Kidney (tissue), 14 donors: Measurements from ENCODE around the gene TSPAN31. TPM values are rescaled to one million over a fixed set of nuclear protein-coding genes. Genes with fewer than 3 reads are reported as not detected.

Experiments
- DNase-seq, 5 donors: peaks; one replicate each; pipeline ENCODE4 v3.0.0-alpha.2; 2013 to 2020
- FAIRE-seq: peaks from 2 replicates; lab custom pipeline; 2012; peaks lifted over from hg19 to GRCh38; lab: Jason Lieb, UNC
- H3K27ac ChIP-seq, 2 donors: one replicate each; pipeline ENCODE4 v1.7.0; 2013; ENCODE audit warnings: low read depth in 2 of 2, low read length in 2 of 2, inconsistent platforms in 1 of 2
- H3K27me3 ChIP-seq: one replicate; pipeline ENCODE4 v1.7.1; 2013; ENCODE audit warnings: low read length, inconsistent platforms; ENCODE audit not compliant: control insufficient read depth, insufficient read depth
- H3K36me3 ChIP-seq, 3 donors: one replicate each; pipeline versions ENCODE4 v1.7.0 to v1.7.1; 2013; ENCODE audit warnings: low read length in 3 of 3, control low read depth in 1 of 3, inconsistent platforms in 1 of 3; ENCODE audit not compliant: insufficient read depth in 3 of 3, control insufficient read depth in 2 of 3
- H3K4me1 ChIP-seq, 3 donors: one replicate each; pipeline versions ENCODE4 v1.7.0 to v1.7.1; 2013; ENCODE audit warnings: low read length in 3 of 3, inconsistent platforms in 1 of 3, low read depth in 1 of 3; ENCODE audit not compliant: control insufficient read depth in 2 of 3, insufficient read depth in 2 of 3
- H3K4me3 ChIP-seq, 3 donors: one replicate each; pipeline versions ENCODE4 v1.7.0 to v1.8.1; 2013; ENCODE audit warnings: low read length in 3 of 3, control low read depth in 1 of 3, inconsistent platforms in 1 of 3
- H3K9ac ChIP-seq, 3 donors: one replicate each; pipeline versions ENCODE4 v1.7.0 to v1.7.1; 2013; ENCODE audit warnings: low read length in 3 of 3, control low read depth in 1 of 3, inconsistent platforms in 1 of 3
- H3K9me3 ChIP-seq, 3 donors: one replicate each; pipeline versions ENCODE4 v1.7.0 to v1.7.1; 2013; ENCODE audit warnings: low read length in 3 of 3, control low read depth in 1 of 3, inconsistent platforms in 1 of 3; ENCODE audit not compliant: control insufficient read depth in 2 of 3, insufficient read depth in 1 of 3
- CTCF ChIP-seq: IDR thresholded peaks from 3 replicates; pipeline ENCODE4 v1.5.1; 2012; ENCODE audit warnings: mild to moderate bottlenecking, moderate library complexity, borderline replicate concordance; ENCODE audit not compliant: insufficient read depth; ENCODE audit errors: extremely low read depth
- intact Hi-C: fragments of 100-400 bp; cut with DNase I; formaldehyde crosslinking; loops from one replicate; pipeline ENCODE4 v1.11.1; 2022
- polyA plus RNA-seq: library from polyadenylated mRNA; stranded (reverse); fragments of 350-450 nt; fragmentation: Illumina TruSeq; extraction: RNeasy Lipid Tissue Mini Kit (QIAGEN cat#74804); gene quantifications from one replicate; pipeline ENCODE4 v1.2.3, GENCODE V29; 2014; ENCODE audit warnings: low read depth, low replicate concordance; ENCODE audit not compliant: insufficient read depth
- total RNA-seq: library from RNA; stranded (reverse); fragmentation: NEBNext Ultra II Directional; extraction: Animal tissue kit (Norgen Biotek cat#: 25700); gene quantifications from one replicate; pipeline ENCODE4 v1.2.1, GENCODE V29; 2021
- donor health status: control.
- donor health status: control.
- donor health status: control.
- donor health status: control.
- donor health status: control.
- donor health status: DM: yes; HTN: yes; CAD: no.
- donor health status: Normal renal cell carcinoma (clear cell type).

TSPAN31 gene
- total and polyA plus RNA-seq, 2 donors from 2014 or later = 53.3 to 60.1 TPM

- peaks cover 4 to 5% (median 4%) of the 10 kb centered on the region in 3 donors for H3K36me3 ChIP-seq
- H3K9ac ChIP-seq = no peak overlapping the region
- H3K4me3 ChIP-seq = no peak overlapping the region
- H3K27me3 ChIP-seq = peaks cover 15% of the 10 kb centered on the region
- FAIRE-seq = no peak
- peak in 2 of 5 donors; percentile 42 to 63 for DNase-seq
- no peak overlapping the region for H3K27ac ChIP-seq
- peaks cover 0 to 14% (median 10%) of the 10 kb centered on the region in 3 donors for H3K4me1 ChIP-seq
- intact Hi-C loops = no loop called here
- TF ChIP-seq CTCF = no peak
- no peaks in the 10 kb centered on the region for H3K9me3 ChIP-seq
These were observed 15.6 kb downstream of the TSPAN31 start for GRCh38 chr12:57760347-57760982.

DNA sequence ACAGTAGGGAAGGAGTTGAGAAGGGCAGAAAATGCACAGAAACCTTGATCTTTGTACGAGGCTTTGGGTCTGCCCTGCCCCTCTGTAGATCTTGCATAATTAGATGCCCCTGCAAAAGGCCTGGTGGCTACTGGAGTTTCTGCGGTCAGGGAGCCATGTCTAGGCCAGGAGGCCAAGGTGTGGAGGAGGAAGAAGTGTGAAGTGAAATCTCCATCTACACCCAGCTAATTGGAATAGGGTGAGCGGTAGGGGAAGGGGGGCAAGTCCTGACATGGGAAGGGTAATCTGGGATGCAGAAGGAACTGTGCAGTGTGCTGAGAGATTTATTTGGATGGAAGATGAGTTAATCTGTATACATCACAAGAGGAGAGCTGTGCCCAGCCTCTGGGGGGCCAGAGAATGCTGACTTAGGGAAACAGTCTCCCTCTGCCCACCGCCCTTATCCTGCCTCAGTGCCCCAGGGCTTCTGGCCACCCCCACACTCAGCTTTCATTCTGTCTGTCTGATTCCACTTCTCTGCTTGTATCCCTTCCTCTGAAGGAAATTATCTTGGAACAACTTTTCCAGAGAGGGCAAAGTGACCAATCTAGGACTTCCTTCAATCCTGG, 16.7 kb downstream of the TSPAN31 start:
- Histone ChIP-seq H3K27ac (no peak overlapping the region), H3K36me3 (peaks cover 4 to 5% (median 4%) of the 10 kb centered on the region in 3 donors), H3K4me1 (peaks cover 0 to 21% (median 15%) of the 10 kb centered on the region in 3 donors), H3K27me3 (peaks cover 25% of the 10 kb centered on the region), H3K9ac (no peak overlapping the region), H3K4me3 (no peak overlapping the region), H3K9me3 (no peaks in the 10 kb centered on the region)
- intact Hi-C loops = no loop called here
- FAIRE-seq (no peak), DNase-seq (peak in 1 of 5 donors; percentile 50)
- no peak for TF ChIP-seq CTCF

- Histone ChIP-seq H3K27ac (no peak overlapping the region), H3K27me3 (peaks cover 30% of the 10 kb centered on the region), H3K9me3 (no peaks in the 10 kb centered on the region), H3K9ac (no peak overlapping the region), H3K4me1 (peaks cover 0 to 23% (median 17%) of the 10 kb centered on the region in 3 donors), H3K4me3 (no peak overlapping the region), H3K36me3 (peaks cover 4 to 5% (median 4%) of the 10 kb centered on the region in 3 donors)
- DNase-seq (no peak), FAIRE-seq (no peak)
- no peak for TF ChIP-seq CTCF
- intact Hi-C loops = no loop called here
These were observed 17.6 kb downstream of the TSPAN31 start for GRCh38 chr12:57762463-57762862.
